Thoracic aorta (tissue), 2 donors: ENCODE data around the gene CEP295NL. TPM values are rescaled to one million over a fixed set of nuclear protein-coding genes. Genes with fewer than 3 reads are reported as not detected.

Source experiments
- total RNA-seq, 2 donors: library from RNA; depleted of rRNA; stranded (reverse); fragments of >200 nt; gene quantifications; one replicate each; pipeline versions ENCODE4 v1.1.0 to v1.2.3, GENCODE V29; 2016

Gene CEP295NL
- total RNA-seq, 2 donors from 2014 or later: 6.8 to 13.0 TPM

Other genes with a start within 250 kb of the CEP295NL start
- gene CYTH1, start 120.9 kb downstream of the CEP295NL start, total RNA-seq: 10 to 100 TPM; 79.2 to 79.4 TPM
- gene USP36, start 62.4 kb downstream of the CEP295NL start, total RNA-seq: 10 to 100 TPM; 40.3 to 95.9 TPM
- gene TIMP2, start 22.2 kb upstream of the CEP295NL start, total RNA-seq: 100 to 1,000 TPM; 475 to 619 TPM
- gene LGALS3BP, start 76.7 kb upstream of the CEP295NL start, total RNA-seq: 100 to 1,000 TPM; 205 to 308 TPM
- gene CANT1, start 106.6 kb upstream of the CEP295NL start, total RNA-seq: 10 to 100 TPM; 21.4 to 41.0 TPM
- gene C1QTNF1, start 121.0 kb upstream of the CEP295NL start, total RNA-seq: 100 to 1,000 TPM; 445 to 518 TPM
- gene ENGASE, start 171.6 kb upstream of the CEP295NL start, total RNA-seq: 10 to 100 TPM; 50.0 to 75.9 TPM